HL-60 (cell line): ENCODE data around the gene PTPRD.

Experiments used
- DNase-seq, 2 experiments: peaks; one replicate each; pipeline ENCODE4 v3.0.0-alpha.2; 2010 to 2020; ENCODE audit warnings: low read depth in 1 of 2, low spot score in 1 of 2
- H3K27ac ChIP-seq: fragments of 250-450 bp; sonication (Bioruptor Pico); replicated peaks from 2 replicates; pipeline ENCODE4 v1.5.1; 2020; ENCODE audit warnings: mild to moderate bottlenecking, moderate library complexity
- H3K27me3 ChIP-seq: fragments of 250-450 bp; sonication (Bioruptor Pico); 2 replicates; pipeline ENCODE4 v1.5.1; 2021; ENCODE audit warnings: mild to moderate bottlenecking, moderate library complexity; ENCODE audit not compliant: insufficient read depth, poor library complexity, severe bottlenecking
- H3K4me3 ChIP-seq: replicated peaks from 2 replicates; pipeline ENCODE4 v1.5.1; 2011; ENCODE audit warnings: mild to moderate bottlenecking, control low read depth, low read length; ENCODE audit not compliant: insufficient read depth
- CTCF ChIP-seq: IDR thresholded peaks from one replicate; pipeline ENCODE4 v1.5.1; 2011; ENCODE audit warnings: low read length, control low read depth, inconsistent platforms; ENCODE audit not compliant: insufficient read depth
- GABPA ChIP-seq: IDR thresholded peaks from 2 replicates; pipeline ENCODE4 v1.6.1; 2012; ENCODE audit warnings: low read depth
- POLR2AphosphoS5 ChIP-seq: IDR thresholded peaks from 2 replicates; pipeline ENCODE4 v1.6.1; 2012; ENCODE audit warnings: low read depth
- REST ChIP-seq: IDR thresholded peaks from 2 replicates; pipeline ENCODE4 v1.6.1; 2012; ENCODE audit warnings: low read depth; ENCODE audit not compliant: insufficient replicate concordance
- SPI1 ChIP-seq: IDR thresholded peaks from 2 replicates; pipeline ENCODE4 v1.6.1; 2012; ENCODE audit warnings: low read depth, mild to moderate bottlenecking, borderline replicate concordance

PTPRD gene

GRCh38 chr9:9560382-9561035, 1052.3 kb downstream of the PTPRD start:
- Histone ChIP-seq H3K4me3 (no peak overlapping the region), H3K27ac (no peak overlapping the region), H3K27me3 (no peaks in the 10 kb centered on the region)
- DNase-seq = no peak
- TF ChIP-seq SPI1 = no peak
- no peak for TF ChIP-seq CTCF
- no peak for TF ChIP-seq REST
- no peak for TF ChIP-seq POLR2AphosphoS5
- TF ChIP-seq GABPA = no peak

- no peak overlapping the region for H3K4me3 ChIP-seq
- H3K27ac ChIP-seq = no peak overlapping the region
- H3K27me3 ChIP-seq = no peaks in the 10 kb centered on the region
- TF ChIP-seq GABPA = no peak
- TF ChIP-seq SPI1 = no peak
- no peak for TF ChIP-seq REST
- TF ChIP-seq CTCF = no peak
- no peak for TF ChIP-seq POLR2AphosphoS5
- no peak for DNase-seq
Measured at GRCh38 chr9:9558907-9559306, 1053.9 kb downstream of the PTPRD start.

- no peak overlapping the region for H3K27ac ChIP-seq
- no peak for TF ChIP-seq SPI1
- no peak for TF ChIP-seq POLR2AphosphoS5
- TF ChIP-seq CTCF = no peak
- no peak for TF ChIP-seq REST
- no peak for TF ChIP-seq GABPA
- no peak for DNase-seq
- no peaks in the 10 kb centered on the region for H3K27me3 ChIP-seq
- no peak overlapping the region for H3K4me3 ChIP-seq
Measured at GRCh38 chr9:9557804-9558334, 1054.9 kb downstream of the PTPRD start.
